SK-N-SH (cell line): ENCODE measurements around the gene PEAK1. TPM values are rescaled to one million over a fixed set of nuclear protein-coding genes. Genes with fewer than 3 reads are reported as not detected.
A peak's percentile ranks its signal among the peaks of the same experiment; 100 is the strongest.

ENCODE experiments used
- CTCF ChIA-PET: fragments of 300-600, 350-600 bp; formaldehyde crosslinking; extraction: SDS; loops from one replicate; lab custom pipeline; 2021; lab: Yijun Ruan, JAX
- POLR2A ChIA-PET: fragments of 350-600 bp; sonication (Branson Sonifier 250); formaldehyde crosslinking; extraction: SDS; loops from one replicate; lab custom pipeline; 2020; ENCODE audit warnings: antibody characterized with exemption, inconsistent platforms; lab: Yijun Ruan, JAX
- DNase-seq: peaks from one replicate; pipeline ENCODE4 v3.0.0; 2012
- H2AFZ ChIP-seq: fragments of 200-600 bp; sonication (generic); 2 replicates; pipeline ENCODE4 v1.8.1; 2016; ENCODE audit warnings: antibody characterized with exemption, mild to moderate bottlenecking, low read depth
- H3F3A ChIP-seq: fragments of 200-600 bp; sonication (generic); replicated peaks from 2 replicates; pipeline ENCODE3; 2016; ENCODE audit warnings: antibody characterized with exemption, mild to moderate bottlenecking; ENCODE audit not compliant: insufficient read depth
- H3K27ac ChIP-seq, 2 experiments: fragments of 200-500 bp in 1 of 2; fragments of 200-600 bp in 1 of 2; sonication (Bioruptor generic) in 1 of 2; sonication (generic), shearing (Covaris generic) in 1 of 2; 2 replicates each; pipeline versions ENCODE4 v1.5.1 to v1.6.1; 2014 to 2016; ENCODE audit warnings: low read depth in 2 of 2, inconsistent platforms in 1 of 2, low read length in 1 of 2, mild to moderate bottlenecking in 1 of 2, mixed read lengths in 1 of 2
- H3K27me3 ChIP-seq: fragments of 200-600 bp; sonication (generic), shearing (Covaris generic); 2 replicates; pipeline ENCODE4 v1.6.1; 2016; ENCODE audit warnings: mixed run types; ENCODE audit not compliant: insufficient read depth
- H3K36me3 ChIP-seq, 2 experiments: fragments of 200-500 bp in 1 of 2; fragments of 200-600 bp in 1 of 2; sonication (Bioruptor generic) in 1 of 2; sonication (generic) in 1 of 2; replicated peaks in 1 of 2; 2 replicates each; pipeline versions ENCODE3 to v1.5.1; 2014 to 2016; ENCODE audit warnings: low read length in 1 of 2, mild to moderate bottlenecking in 1 of 2; ENCODE audit not compliant: insufficient read depth in 2 of 2, control insufficient read depth in 1 of 2
- H3K4me1 ChIP-seq, 2 experiments: fragments of 200-500 bp in 1 of 2; fragments of 200-600 bp in 1 of 2; sonication (Bioruptor generic) in 1 of 2; sonication (generic), shearing (Covaris generic) in 1 of 2; 2 replicates each; pipeline versions ENCODE4 v1.5.1 to v1.6.1; 2014 to 2016; ENCODE audit warnings: low read depth in 1 of 2, low read length in 1 of 2, mixed run types in 1 of 2; ENCODE audit not compliant: insufficient read depth in 2 of 2, control insufficient read depth in 1 of 2
- H3K4me2 ChIP-seq: fragments of 200-600 bp; sonication (generic), shearing (Covaris generic); 2 replicates; pipeline ENCODE4 v1.6.1; 2017; ENCODE audit warnings: mixed run types
- H3K4me3 ChIP-seq, 2 experiments: fragments of 200-500 bp in 1 of 2; fragments of 200-600 bp in 1 of 2; sonication (Bioruptor generic) in 1 of 2; sonication (generic), shearing (Covaris generic) in 1 of 2; 2 replicates each; pipeline versions ENCODE4 v1.5.1 to v1.8.1; 2014 to 2016; ENCODE audit warnings: low read depth in 2 of 2, inconsistent platforms in 1 of 2, low read length in 1 of 2, mild to moderate bottlenecking in 1 of 2, mixed read lengths in 1 of 2, moderate library complexity in 1 of 2
- H3K79me2 ChIP-seq: fragments of 200-600 bp; sonication (generic); 2 replicates; pipeline ENCODE4 v1.8.1; 2017; ENCODE audit warnings: mild to moderate bottlenecking; ENCODE audit not compliant: insufficient read depth
- H3K9ac ChIP-seq: fragments of 200-600 bp; sonication (generic); 2 replicates; pipeline ENCODE4 v1.6.1; 2017; ENCODE audit warnings: mixed run types
- H3K9me2 ChIP-seq: fragments of 200-600 bp; sonication (generic); 2 replicates; pipeline ENCODE4 v1.6.1; 2017; ENCODE audit warnings: mixed run types
- H3K9me3 ChIP-seq: fragments of 200-600 bp; sonication (generic); 2 replicates; pipeline ENCODE4 v1.6.1; 2017; ENCODE audit warnings: mixed run types, mild to moderate bottlenecking, moderate library complexity
- H4K20me1 ChIP-seq: fragments of 200-600 bp; sonication (generic); 2 replicates; pipeline ENCODE4 v1.6.1; 2017; ENCODE audit warnings: mild to moderate bottlenecking, mixed run types; ENCODE audit not compliant: insufficient read depth
- CTCF ChIP-seq: fragments of 200-600 bp; sonication (generic); IDR thresholded peaks from 2 replicates; pipeline ENCODE4 v1.6.1; 2017; ENCODE audit warnings: antibody characterized with exemption, mild to moderate bottlenecking, moderate library complexity
- EP300 ChIP-seq, 2 experiments: IDR thresholded peaks; 2 replicates each; pipeline versions ENCODE4 v1.4.0 to v1.6.1; 2012; ENCODE audit warnings: borderline replicate concordance in 1 of 2, low read depth in 1 of 2, low read length in 1 of 2
- JUND ChIP-seq: IDR thresholded peaks from 2 replicates; pipeline ENCODE4 v1.4.0; 2012
- MEF2A ChIP-seq: IDR thresholded peaks from 2 replicates; pipeline ENCODE4 v1.4.0; 2012; ENCODE audit warnings: low read depth, borderline replicate concordance
- MXI1 ChIP-seq: IDR thresholded peaks from 2 replicates; pipeline ENCODE4 v1.6.1; 2012; ENCODE audit warnings: mild to moderate bottlenecking, low read depth, low read length, improper control_type of control experiment
- NRF1 ChIP-seq: IDR thresholded peaks from 2 replicates; pipeline ENCODE4 v1.6.1; 2012; ENCODE audit warnings: low read depth, mild to moderate bottlenecking, low read length
- RCOR1 ChIP-seq: fragments of 150-350 bp; IDR thresholded peaks from 2 replicates; pipeline ENCODE4 v1.6.1; 2017; ENCODE audit warnings: antibody characterized with exemption, low read length
- RFX5 ChIP-seq: IDR thresholded peaks from 2 replicates; pipeline ENCODE4 v1.6.1; 2012; ENCODE audit warnings: mild to moderate bottlenecking, improper control_type of control experiment, low read length
- RXRA ChIP-seq: IDR thresholded peaks from 2 replicates; pipeline ENCODE4 v1.4.0; 2012; ENCODE audit warnings: low read depth, mild to moderate bottlenecking, borderline replicate concordance
- SIN3A ChIP-seq: IDR thresholded peaks from 2 replicates; pipeline ENCODE4 v1.6.1; 2012; ENCODE audit warnings: low read depth, mild to moderate bottlenecking, low read length, moderate library complexity, borderline replicate concordance
- TCF12 ChIP-seq: IDR thresholded peaks from 2 replicates; pipeline ENCODE4 v1.4.0; 2012
- TEAD4 ChIP-seq: IDR thresholded peaks from 2 replicates; pipeline ENCODE4 v1.4.0; 2012; ENCODE audit warnings: mild to moderate bottlenecking, borderline replicate concordance; ENCODE audit not compliant: insufficient read depth
- YY1 ChIP-seq: IDR thresholded peaks from 2 replicates; pipeline ENCODE4 v1.4.0; 2012; ENCODE audit warnings: low read depth, mild to moderate bottlenecking
- WGBS: methylation state at CpG from one replicate; pipeline ENCODE4 v1.1.6; 2017; ENCODE audit warnings: low lambda C conversion rate; 5-methylcytosine and 5-hydroxymethylcytosine counted together
- polyA plus RNA-seq, 3 experiments: library from polyadenylated mRNA; depleted of rRNA; stranded (reverse); fragments of >200 nt; gene quantifications; 2 replicates each; pipeline ENCODE4 v1.2.3, GENCODE V29; 2012
- TF ChIP-seq, protein P1 (sequence below): IDR thresholded peaks from 2 replicates; pipeline ENCODE4 v1.6.1; 2012; ENCODE audit warnings: mild to moderate bottlenecking, low read depth, low read length, moderate library complexity
- TF ChIP-seq, protein P2 (sequence below): IDR thresholded peaks from 2 replicates; pipeline ENCODE4 v1.4.0; 2012; ENCODE audit warnings: low read depth
- TF ChIP-seq, protein P3 (sequence below): IDR thresholded peaks from 2 replicates; pipeline ENCODE4 v1.4.0; 2012; ENCODE audit warnings: low read depth, borderline replicate concordance

The PEAK1 gene
- polyA plus RNA-seq, 1 of the 3 experiments (the other 2 are of a cell fraction): 9.0 TPM

- no peak; the same call in 1 of the 2 replicates for TF ChIP-seq RFX5
- no peak for TF ChIP-seq MEF2A
- TF ChIP-seq NRF1: peak; percentile 64
- no peak for TF ChIP-seq TCF12
- TF ChIP-seq, protein P1, sequence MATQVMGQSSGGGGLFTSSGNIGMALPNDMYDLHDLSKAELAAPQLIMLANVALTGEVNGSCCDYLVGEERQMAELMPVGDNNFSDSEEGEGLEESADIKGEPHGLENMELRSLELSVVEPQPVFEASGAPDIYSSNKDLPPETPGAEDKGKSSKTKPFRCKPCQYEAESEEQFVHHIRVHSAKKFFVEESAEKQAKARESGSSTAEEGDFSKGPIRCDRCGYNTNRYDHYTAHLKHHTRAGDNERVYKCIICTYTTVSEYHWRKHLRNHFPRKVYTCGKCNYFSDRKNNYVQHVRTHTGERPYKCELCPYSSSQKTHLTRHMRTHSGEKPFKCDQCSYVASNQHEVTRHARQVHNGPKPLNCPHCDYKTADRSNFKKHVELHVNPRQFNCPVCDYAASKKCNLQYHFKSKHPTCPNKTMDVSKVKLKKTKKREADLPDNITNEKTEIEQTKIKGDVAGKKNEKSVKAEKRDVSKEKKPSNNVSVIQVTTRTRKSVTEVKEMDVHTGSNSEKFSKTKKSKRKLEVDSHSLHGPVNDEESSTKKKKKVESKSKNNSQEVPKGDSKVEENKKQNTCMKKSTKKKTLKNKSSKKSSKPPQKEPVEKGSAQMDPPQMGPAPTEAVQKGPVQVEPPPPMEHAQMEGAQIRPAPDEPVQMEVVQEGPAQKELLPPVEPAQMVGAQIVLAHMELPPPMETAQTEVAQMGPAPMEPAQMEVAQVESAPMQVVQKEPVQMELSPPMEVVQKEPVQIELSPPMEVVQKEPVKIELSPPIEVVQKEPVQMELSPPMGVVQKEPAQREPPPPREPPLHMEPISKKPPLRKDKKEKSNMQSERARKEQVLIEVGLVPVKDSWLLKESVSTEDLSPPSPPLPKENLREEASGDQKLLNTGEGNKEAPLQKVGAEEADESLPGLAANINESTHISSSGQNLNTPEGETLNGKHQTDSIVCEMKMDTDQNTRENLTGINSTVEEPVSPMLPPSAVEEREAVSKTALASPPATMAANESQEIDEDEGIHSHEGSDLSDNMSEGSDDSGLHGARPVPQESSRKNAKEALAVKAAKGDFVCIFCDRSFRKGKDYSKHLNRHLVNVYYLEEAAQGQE: no peak
- peak; percentile 19; the same call in 1 of the 2 replicates for TF ChIP-seq MXI1
Observed at GRCh38 chr15:77419836-77420609, at the start of gene PEAK1 (continued).

GRCh38 chr15:77468896-77469295, 49.0 kb upstream of the PEAK1 start:
- peaks cover 68 to 77% of the 10 kb centered on the region in 2 experiments for H3K36me3 ChIP-seq
- 87% methylated on average over 3 of the region's 3 CpGs for WGBS
- POLR2A ChIA-PET: no interaction called here

More at GRCh38 chr15:77468896-77469295, 49.0 kb upstream of the PEAK1 start:
- Histone ChIP-seq H3K4me3 (no peak overlapping the region), H3K4me1 (peaks cover 0 to 5% of the 10 kb centered on the region in 2 experiments; a peak in 2 of 4 replicates), H2AFZ (no peak overlapping the region), H4K20me1 (no peaks in the 10 kb centered on the region), H3K27me3 (no peaks in the 10 kb centered on the region), H3K27ac (no peak overlapping the region), H3K9me2 (no peaks in the 10 kb centered on the region), H3K79me2 (no peaks in the 10 kb centered on the region), H3K4me2 (no peak overlapping the region), H3K9ac (no peak overlapping the region), H3K9me3 (no peaks in the 10 kb centered on the region), H3F3A (peaks cover 4% of the 10 kb centered on the region)
- DNase-seq: no peak
- TF ChIP-seq MXI1: no peak
- TF ChIP-seq, protein P2, sequence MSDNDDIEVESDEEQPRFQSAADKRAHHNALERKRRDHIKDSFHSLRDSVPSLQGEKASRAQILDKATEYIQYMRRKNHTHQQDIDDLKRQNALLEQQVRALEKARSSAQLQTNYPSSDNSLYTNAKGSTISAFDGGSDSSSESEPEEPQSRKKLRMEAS: no peak
- TF ChIP-seq RCOR1: no peak
- no peak for TF ChIP-seq NRF1
- no peak for TF ChIP-seq JUND
- TF ChIP-seq YY1: no peak
- no peak for TF ChIP-seq TEAD4
- TF ChIP-seq CTCF: no peak
- TF ChIP-seq, protein P3, sequence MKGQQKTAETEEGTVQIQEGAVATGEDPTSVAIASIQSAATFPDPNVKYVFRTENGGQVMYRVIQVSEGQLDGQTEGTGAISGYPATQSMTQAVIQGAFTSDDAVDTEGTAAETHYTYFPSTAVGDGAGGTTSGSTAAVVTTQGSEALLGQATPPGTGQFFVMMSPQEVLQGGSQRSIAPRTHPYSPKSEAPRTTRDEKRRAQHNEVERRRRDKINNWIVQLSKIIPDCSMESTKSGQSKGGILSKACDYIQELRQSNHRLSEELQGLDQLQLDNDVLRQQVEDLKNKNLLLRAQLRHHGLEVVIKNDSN: no peak
- TF ChIP-seq EP300 (IDR thresholded peaks at IDR 0.05; ENCODE audit: borderline replicate concordance in 1 of 2, low read depth in 1 of 2, low read length in 1 of 2): no peak
- TF ChIP-seq SIN3A: no peak
- no peak for TF ChIP-seq RXRA
- CTCF ChIA-PET: interaction anchor here (1.5 kb wide), 1 partner anchor 28 kb away, joined by 6 read pairs; no protein-coding TSS in a partner anchor
